HG03066 (cell line): Measurements from ENCODE around the gene KCNS1.

Experiments used
- ATAC-seq: cut with Tn5 transposase; IDR thresholded peaks from one replicate; pipeline ENCODE4 v1.9.1; 2021; ENCODE audit warnings: low read depth; ENCODE audit not compliant: unreplicated experiment

Gene KCNS1

GRCh38 chr20:45111285-45111684, 10.4 kb upstream of the KCNS1 start:
- no peak for ATAC-seq

GRCh38 chr20:45110301-45110700, 9.4 kb upstream of the KCNS1 start:
- ATAC-seq: no peak

DNA sequence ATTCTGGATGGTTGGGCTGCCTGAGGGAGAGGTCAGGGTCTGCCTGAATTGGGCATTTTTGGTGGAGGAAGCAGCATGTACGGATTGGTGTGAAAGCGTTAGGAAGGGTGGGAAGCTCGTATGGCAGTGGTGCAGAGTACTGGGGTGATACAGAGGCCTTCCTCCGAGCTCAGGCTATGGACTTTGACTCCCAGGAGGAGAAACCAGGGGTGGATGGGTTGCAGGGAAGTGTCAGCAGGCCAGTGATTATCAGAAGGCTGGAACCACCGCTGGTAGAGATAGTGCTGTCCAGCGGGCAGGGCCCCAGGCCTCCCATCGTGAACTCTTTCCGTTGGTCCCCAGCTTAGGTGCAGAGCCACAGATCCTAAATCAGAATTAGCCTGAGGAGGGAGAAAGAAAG, 8.7 kb upstream of the KCNS1 start:
- ATAC-seq: no peak

DNA sequence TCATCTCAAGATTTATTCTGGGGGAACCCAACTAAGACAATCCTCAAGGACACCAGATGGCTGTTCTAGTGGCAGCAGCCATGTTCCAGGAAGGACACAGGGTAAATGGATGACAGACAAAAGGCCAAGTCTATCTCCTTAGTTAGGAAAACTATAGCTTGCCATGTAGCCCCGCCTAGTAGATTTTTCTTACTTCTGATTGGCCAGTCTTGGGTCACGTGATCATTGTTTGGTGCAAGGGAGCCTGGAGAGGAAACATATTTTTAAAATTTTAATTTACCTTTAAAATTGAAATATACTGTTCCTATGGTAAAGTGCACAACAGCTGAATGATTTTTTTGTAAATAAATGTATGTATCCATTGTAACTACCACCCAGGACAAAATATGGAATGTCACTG, 4.4 kb upstream of the KCNS1 start:
- no peak for ATAC-seq

GRCh38 chr20:45104786-45105185, 3.9 kb upstream of the KCNS1 start:
- no peak for ATAC-seq

DNA sequence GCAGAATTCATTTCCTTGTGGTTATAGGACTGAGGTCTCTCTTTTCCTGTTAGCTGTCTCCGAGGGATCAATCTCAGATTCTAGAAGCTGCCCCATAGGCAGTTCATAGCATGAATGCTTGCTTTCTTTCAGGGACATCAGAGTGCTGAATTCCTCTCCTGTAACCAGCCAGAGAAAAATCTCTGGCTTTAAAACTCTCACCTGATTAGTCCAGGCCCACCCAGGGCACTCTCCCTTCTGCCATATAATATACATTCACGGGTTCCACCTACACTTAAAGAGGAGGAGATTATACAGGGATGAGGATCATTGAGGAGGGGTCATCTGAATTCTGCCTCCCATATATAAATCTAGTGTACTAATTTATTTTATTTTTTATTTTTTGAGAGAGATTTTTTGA, 2.1 kb upstream of the KCNS1 start:
- ATAC-seq: no peak

DNA sequence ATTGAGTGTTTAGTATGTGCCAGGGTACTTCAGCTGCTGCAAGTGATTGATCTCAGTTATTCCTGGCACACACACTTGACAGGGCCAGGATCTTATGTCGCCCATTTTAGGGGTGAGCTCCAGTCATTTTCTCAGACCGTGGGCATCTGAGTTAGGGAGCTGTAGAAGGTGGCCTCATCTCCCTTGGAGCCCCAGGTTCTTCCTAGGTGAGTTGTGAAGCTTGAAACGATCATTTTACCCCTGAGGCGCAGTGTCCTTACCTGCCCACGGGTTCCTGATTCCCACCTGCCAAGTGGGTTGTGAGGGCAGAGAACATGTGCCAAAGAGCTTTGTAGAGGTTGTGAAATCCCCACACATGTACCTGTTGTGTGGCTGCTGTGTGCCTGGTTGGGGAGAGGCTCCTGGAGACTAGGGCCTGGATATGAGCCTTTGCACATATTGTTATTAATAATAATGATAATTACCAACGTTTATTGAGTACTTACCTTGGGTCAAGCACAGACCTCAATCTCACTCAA, 465 bp upstream of the KCNS1 start:
- ATAC-seq: no peak

GRCh38 chr20:45098103-45098773, 2.7 kb downstream of the KCNS1 start:
- ATAC-seq: no peak

- ATAC-seq: no peak
Measured at GRCh38 chr20:45097485-45098102, 3.3 kb downstream of the KCNS1 start.

DNA sequence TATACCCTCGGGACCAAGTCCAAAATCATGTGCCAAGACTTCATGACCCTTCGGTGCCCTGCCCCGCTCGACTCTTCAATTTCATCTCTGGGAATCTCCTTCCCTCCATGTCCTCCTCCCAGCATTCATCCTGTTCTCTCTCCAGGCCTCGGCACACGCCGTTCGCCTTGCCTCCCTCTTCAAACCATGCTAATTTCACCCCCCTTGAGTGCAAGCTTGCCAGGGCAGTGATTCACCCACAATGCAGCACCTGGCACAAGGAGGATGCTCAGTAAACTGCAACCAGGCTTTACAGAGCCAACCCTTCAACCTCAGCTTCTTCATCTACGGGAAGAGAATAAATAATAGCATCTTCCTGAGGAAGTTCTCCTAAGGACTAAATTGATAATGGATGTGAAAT, 4.1 kb downstream of the KCNS1 start:
- ATAC-seq: no peak

- ATAC-seq: no peak
Measured at GRCh38 chr20:45095805-45096238, 5.1 kb downstream of the KCNS1 start.

- no peak for ATAC-seq
Measured at GRCh38 chr20:45094864-45095574, 5.9 kb downstream of the KCNS1 start.

- no peak for ATAC-seq
Measured at GRCh38 chr20:45094201-45094600, 6.7 kb downstream of the KCNS1 start.

- no peak for ATAC-seq
Measured at GRCh38 chr20:45092898-45093297, 8.0 kb downstream of the KCNS1 start.

GRCh38 chr20:45091366-45091765, 9.6 kb downstream of the KCNS1 start:
- ATAC-seq: no peak

DNA sequence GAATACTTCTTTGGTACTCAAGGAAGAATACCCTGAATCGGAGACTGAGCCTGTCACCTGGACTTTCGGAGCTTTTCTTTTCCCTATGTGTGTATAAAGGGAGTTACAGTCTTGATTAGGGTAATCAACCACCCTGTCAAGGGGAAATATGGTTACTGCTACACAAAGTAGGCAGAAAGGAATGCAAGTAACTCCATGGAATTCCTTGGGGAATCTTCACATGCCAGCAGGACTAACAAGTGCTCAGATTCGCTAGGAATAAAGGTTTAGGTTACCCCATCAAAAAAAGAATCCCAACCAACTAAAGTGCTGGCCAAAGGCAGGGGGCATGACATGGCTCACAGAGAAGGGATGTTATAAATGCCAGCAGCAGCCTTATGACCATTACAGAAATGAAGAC, 10.4 kb downstream of the KCNS1 start:
- no peak for ATAC-seq

DNA sequence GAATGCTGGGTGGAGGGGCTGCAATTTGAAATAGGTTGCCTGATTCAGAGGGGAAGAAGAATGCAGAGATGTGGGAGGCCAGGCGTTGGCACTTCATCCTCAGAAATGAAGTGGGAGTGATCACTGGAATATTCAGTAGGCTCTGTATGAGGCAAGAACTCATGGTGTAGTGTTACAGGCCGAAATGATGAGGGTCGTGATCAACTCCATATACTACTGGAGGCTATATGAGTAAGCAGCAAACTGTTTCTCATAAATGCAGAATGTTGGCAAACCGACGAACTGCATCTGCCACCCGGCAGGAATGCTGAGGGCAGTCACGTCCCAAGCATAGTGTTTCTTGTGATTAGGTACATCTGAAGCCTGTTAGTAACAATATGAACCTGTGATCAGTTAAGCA, 12.7 kb downstream of the KCNS1 start:
- no peak for ATAC-seq

DNA sequence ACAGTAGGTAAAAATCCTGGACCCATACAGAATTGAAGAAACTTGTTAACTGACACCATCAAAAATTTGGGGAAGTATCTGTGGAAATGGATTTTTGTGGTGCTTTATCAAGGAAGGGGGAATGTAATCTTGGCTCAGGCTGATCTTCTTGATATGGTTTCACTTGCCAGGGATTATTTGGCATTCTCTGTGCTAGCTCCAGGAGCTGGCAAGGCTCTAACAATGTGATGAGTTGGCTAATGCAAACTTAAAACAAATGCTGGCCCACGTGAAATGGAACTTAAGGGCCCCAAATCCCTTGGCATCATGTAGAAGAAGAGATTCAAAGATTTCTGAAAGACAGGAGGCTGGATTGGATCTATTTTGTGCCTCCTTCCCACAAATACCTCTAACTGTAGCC, 13.1 kb downstream of the KCNS1 start:
- ATAC-seq: no peak

DNA sequence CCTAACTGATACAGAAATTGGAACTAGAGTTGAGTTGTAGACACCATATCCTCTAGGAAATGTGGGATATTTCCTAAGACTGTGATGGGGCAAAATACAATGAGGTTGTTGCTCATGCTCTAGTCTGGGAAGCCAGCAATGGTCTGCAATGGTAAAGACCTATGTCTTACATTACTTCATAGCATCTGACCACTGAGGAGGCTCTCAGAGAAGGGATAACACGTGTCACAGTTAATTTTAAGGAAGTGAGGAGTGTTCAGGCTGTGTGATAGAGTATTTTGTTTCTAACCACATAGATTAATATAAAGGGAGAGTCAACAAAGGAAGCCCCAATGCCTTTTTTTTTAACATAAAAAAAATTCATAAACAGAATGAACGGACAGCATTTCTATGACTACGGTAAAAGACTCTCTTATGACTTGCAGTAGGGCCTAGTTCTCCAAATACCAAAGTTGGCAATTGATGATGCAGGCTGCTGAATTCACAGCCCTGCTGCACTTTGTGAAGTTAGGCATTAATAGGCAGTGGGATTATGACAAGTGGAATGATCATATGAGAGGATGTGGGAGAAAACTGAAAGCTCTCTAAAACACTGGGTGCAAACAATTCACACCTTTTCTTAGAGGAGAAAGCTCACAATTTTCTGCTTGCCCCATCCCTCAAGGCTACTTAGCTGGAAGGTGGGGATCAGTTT, 13.7 kb downstream of the KCNS1 start:
- no peak for ATAC-seq

GRCh38 chr20:45085867-45086266, 15.1 kb downstream of the KCNS1 start:
- ATAC-seq: no peak

DNA sequence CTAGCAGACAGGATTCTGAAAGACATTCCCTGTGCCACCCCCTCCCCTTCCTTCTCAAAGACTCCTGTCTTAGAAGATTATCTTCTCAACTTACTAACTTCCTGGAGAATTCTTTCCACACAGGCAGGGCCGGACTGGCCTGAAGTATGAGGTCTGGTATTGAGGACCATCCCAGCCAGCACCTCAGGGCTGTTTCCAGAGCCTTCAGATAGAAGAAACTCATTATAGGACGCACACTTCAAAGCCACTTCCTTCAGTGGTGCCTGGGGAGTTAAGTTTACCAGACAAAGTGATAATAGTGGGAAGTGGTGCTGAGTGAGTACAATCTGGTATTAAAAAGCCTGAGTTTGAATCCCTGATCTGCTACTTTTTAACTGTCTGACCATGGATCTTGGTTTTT, 15.6 kb downstream of the KCNS1 start:
- ATAC-seq: no peak
